Karpas-422 (cell line): Measurements from ENCODE around the gene SMC4. TPM values are rescaled to one million over a fixed set of nuclear protein-coding genes. Genes with fewer than 3 reads are reported as not detected.

Experiments used
- DNase-seq: peaks from one replicate; pipeline ENCODE4 v3.0.0-alpha.2; 2015
- H2AFZ ChIP-seq: fragments of 200-600 bp; sonication (generic); 2 replicates; pipeline ENCODE4 v1.6.1; 2014; ENCODE audit warnings: antibody characterized with exemption, low read length, mixed read lengths
- H3K27ac ChIP-seq: fragments of 200-600 bp; sonication (generic); 2 replicates; pipeline ENCODE4 v1.5.1; 2014; ENCODE audit warnings: mild to moderate bottlenecking, low read length, moderate library complexity
- H3K27me3 ChIP-seq: fragments of 200-600 bp; sonication (generic); 2 replicates; pipeline ENCODE4 v1.6.1; 2014; ENCODE audit warnings: low read length, mixed read lengths
- H3K36me3 ChIP-seq: fragments of 200-600 bp; sonication (generic); 2 replicates; pipeline ENCODE4 v1.6.1; 2014; ENCODE audit warnings: low read length, mixed read lengths; ENCODE audit not compliant: insufficient read depth
- H3K4me1 ChIP-seq: fragments of 200-600 bp; sonication (generic); 2 replicates; pipeline ENCODE4 v1.6.1; 2014; ENCODE audit warnings: mild to moderate bottlenecking, low read length, mixed read lengths
- H3K4me2 ChIP-seq: fragments of 200-600 bp; sonication (generic); 2 replicates; pipeline ENCODE4 v1.6.1; 2014; ENCODE audit warnings: low read length, low read depth, mild to moderate bottlenecking; ENCODE audit not compliant: poor library complexity, severe bottlenecking
- H3K4me3 ChIP-seq: fragments of 200-600 bp; sonication (generic); 2 replicates; pipeline ENCODE4 v1.5.1; 2014; ENCODE audit warnings: mild to moderate bottlenecking, antibody characterized with exemption, low read length, mixed read lengths
- H3K79me2 ChIP-seq: fragments of 200-600 bp; sonication (generic); 2 replicates; pipeline ENCODE4 v1.6.1; 2014; ENCODE audit warnings: mild to moderate bottlenecking, low read length, mixed read lengths
- H3K9ac ChIP-seq: fragments of 200-600 bp; sonication (generic); 2 replicates; pipeline ENCODE4 v1.6.0; 2014; ENCODE audit warnings: low read length
- H3K9me2 ChIP-seq: fragments of 200-600 bp; sonication (generic), shearing (Covaris generic); replicated peaks from 2 replicates; pipeline ENCODE4 v1.6.0; 2014; ENCODE audit warnings: mild to moderate bottlenecking, low read length, moderate library complexity; ENCODE audit not compliant: insufficient read depth
- H3K9me3 ChIP-seq: fragments of 300-700, 200-600 bp; sonication (generic); 2 replicates; pipeline ENCODE4 v1.6.1; 2014; ENCODE audit warnings: low read length, mixed read lengths
- H4K20me1 ChIP-seq: fragments of 200-600 bp; sonication (generic); 2 replicates; pipeline ENCODE4 v1.6.1; 2014; ENCODE audit warnings: mild to moderate bottlenecking, antibody characterized with exemption, low read length, low read depth; ENCODE audit not compliant: insufficient read depth
- total RNA-seq: library from RNA; depleted of rRNA; stranded (reverse); fragments of >200 nt; shearing (Covaris generic); gene quantifications from 2 replicates; pipeline ENCODE4 v1.2.3, GENCODE V29; 2014; ENCODE audit warnings: low replicate concordance

Gene SMC4
- total RNA-seq, 1 experiment from 2014 or later = 173 TPM

DNA sequence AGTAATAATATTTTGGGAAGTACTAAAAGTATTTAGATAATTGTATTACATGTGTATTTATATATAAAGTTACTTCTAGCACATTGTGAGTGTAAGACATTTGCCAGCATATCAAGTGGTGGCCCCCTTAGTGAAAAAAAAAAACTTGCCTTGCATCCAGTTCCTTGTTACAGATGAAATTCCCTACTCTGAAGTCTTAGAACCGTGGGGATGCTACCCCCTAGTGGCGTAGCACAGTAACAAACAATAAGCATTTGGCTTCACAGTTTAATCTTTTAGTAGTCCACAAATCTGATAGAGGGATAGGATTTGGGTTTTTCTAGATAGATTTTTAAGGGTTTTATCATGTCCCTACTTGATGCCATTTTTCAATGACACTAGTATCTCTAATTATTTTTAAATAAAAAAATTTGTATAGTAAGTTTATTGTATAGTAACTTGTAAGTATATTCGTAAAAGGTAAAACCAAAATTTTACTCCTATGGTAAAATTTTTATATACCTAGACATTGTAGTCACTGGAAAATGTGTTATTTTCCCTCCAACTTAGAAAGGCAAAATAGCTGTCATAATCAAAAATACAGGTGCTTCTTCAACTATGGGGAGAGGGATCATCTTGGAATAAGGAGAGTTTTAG is 14.3 kb downstream of the SMC4 start:
- H3K36me3 ChIP-seq = peaks cover 82% of the 10 kb centered on the region
- H3K9me2 ChIP-seq = no peaks in the 10 kb centered on the region
- H3K79me2 ChIP-seq = peaks cover 86% of the 10 kb centered on the region
- H3K4me1 ChIP-seq = no peaks in the 10 kb centered on the region
- H3K27ac ChIP-seq = no peak overlapping the region
- DNase-seq = peak; percentile 83
- no peak overlapping the region for H2AFZ ChIP-seq
- H3K9ac ChIP-seq = no peak overlapping the region
- no peaks in the 10 kb centered on the region for H3K27me3 ChIP-seq
- peaks cover 4% of the 10 kb centered on the region; the same call in 1 of the 2 replicates for H4K20me1 ChIP-seq
- no peak overlapping the region for H3K4me3 ChIP-seq
- H3K4me2 ChIP-seq = no peak overlapping the region
- H3K9me3 ChIP-seq = no peaks in the 10 kb centered on the region

DNA sequence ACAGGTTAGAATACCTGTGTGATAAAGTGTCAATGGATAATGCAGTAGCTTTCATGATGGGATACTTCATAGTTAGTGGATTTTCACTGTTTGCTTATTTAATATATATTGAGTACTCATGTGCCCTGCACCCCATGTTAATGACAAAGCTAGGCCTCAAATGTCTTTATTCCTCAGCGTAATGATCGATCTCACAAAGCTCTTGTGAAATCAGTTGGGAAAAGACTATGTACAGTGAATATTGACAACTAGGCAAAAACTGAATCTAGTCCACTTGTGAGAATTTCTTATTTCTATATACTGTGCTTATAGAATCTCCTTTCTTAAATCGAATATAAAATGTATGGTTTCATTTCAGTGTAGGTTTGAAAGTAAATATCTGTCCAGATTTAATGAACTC is 17.9 kb downstream of the SMC4 start:
- Histone ChIP-seq H3K4me3 (no peak overlapping the region), H3K36me3 (peaks cover 87% of the 10 kb centered on the region), H4K20me1 (peaks cover 4% of the 10 kb centered on the region; the same call in 1 of the 2 replicates), H3K9me2 (no peaks in the 10 kb centered on the region), H3K4me1 (no peaks in the 10 kb centered on the region), H3K27ac (no peak overlapping the region), H3K79me2 (peaks cover 86% of the 10 kb centered on the region), H3K9ac (no peak overlapping the region), H3K4me2 (no peak overlapping the region), H3K27me3 (no peaks in the 10 kb centered on the region), H3K9me3 (no peaks in the 10 kb centered on the region), H2AFZ (no peak overlapping the region)
- no peak for DNase-seq

DNA sequence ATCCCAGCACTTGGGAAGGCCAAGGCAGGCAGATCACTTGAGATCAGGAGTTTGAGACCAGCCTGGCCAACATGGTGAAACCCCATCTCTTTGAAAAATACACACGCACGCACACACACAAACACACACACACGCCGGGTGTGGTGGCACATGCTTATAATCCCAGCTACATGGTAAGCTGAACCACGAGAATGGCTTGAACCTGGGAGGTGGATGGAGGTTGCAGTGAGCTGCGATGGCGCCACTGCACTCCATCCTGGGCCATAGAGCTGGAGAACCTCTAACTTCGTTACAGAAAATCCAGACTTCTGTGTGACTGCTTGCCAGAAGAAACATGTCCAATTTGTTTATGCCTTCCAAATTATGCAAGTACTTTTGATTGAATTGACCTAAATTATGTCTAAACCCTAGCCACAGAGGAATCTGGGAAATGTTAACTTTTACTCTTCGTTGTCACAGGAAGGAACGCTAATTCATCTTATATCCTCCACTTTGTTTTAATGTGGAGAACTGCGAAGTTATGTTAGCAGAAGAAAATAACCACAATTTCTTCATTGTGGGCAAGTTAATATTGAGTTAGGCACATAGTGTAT is 28.5 kb downstream of the SMC4 start:
- H3K4me3 ChIP-seq = no peak overlapping the region
- H3K4me2 ChIP-seq = no peak overlapping the region
- H4K20me1 ChIP-seq = no peaks in the 10 kb centered on the region
- H3K9ac ChIP-seq = no peak overlapping the region
- H3K9me2 ChIP-seq = no peaks in the 10 kb centered on the region
- H3K79me2 ChIP-seq = peaks cover 82% of the 10 kb centered on the region
- H3K36me3 ChIP-seq = peaks cover 87% of the 10 kb centered on the region
- DNase-seq = no peak
- H2AFZ ChIP-seq = no peak overlapping the region
- H3K9me3 ChIP-seq = no peaks in the 10 kb centered on the region
- H3K4me1 ChIP-seq = no peaks in the 10 kb centered on the region
- no peak overlapping the region for H3K27ac ChIP-seq
- H3K27me3 ChIP-seq = no peaks in the 10 kb centered on the region

DNA sequence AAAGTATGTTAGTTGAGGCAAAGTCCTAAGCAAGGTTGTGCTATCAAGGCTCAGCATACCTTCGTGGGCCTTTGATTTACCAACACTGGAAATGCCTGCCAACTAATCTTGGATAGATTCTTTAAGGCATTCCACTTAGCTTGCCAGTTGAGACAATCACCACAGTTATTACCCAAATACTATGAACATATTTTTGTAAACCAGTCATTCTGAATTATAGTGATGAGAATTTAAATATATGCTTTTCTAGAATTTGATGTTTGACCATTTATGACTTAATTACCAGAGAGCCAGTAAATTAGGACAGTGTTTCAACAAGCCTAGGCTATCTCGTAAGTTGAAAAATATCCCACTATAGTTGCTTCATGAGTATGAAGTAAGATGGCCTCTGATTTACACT is 34.6 kb downstream of the SMC4 start:
- H3K4me1 ChIP-seq = no peaks in the 10 kb centered on the region
- DNase-seq = no peak
- no peak overlapping the region for H3K9ac ChIP-seq
- no peaks in the 10 kb centered on the region for H3K9me3 ChIP-seq
- no peaks in the 10 kb centered on the region for H3K27me3 ChIP-seq
- peaks cover 81% of the 10 kb centered on the region for H3K36me3 ChIP-seq
- H3K79me2 ChIP-seq = peaks cover 78% of the 10 kb centered on the region
- H3K4me2 ChIP-seq = no peak overlapping the region
- no peaks in the 10 kb centered on the region for H4K20me1 ChIP-seq
- no peak overlapping the region for H3K4me3 ChIP-seq
- no peak overlapping the region for H3K27ac ChIP-seq
- no peaks in the 10 kb centered on the region for H3K9me2 ChIP-seq
- H2AFZ ChIP-seq = no peak overlapping the region

DNA sequence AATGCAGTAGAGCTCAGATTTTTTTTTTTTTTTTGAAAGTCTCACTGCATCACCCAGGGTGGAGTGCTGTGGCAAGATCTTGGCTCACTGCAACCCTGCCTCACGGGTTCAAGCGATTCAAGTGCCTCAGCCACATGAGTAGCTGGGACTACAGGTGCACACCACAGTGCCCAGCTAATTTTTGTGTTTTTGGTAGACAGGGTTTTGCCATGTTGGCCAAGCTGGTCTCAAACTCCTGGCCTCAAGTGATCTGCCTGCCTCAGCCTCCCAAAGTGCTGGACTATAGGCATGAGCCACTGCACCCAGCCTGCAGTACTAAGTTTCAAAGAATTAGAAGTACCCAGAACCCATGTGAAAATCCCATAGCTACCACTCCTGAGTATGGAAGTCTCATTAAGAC is 35.6 kb downstream of the SMC4 start:
- Histone ChIP-seq H2AFZ (no peak overlapping the region), H3K4me3 (no peak overlapping the region), H3K9me3 (no peaks in the 10 kb centered on the region), H3K9me2 (no peaks in the 10 kb centered on the region), H3K36me3 (peaks cover 83% of the 10 kb centered on the region), H3K4me1 (no peaks in the 10 kb centered on the region), H3K9ac (no peak overlapping the region), H3K27me3 (no peaks in the 10 kb centered on the region), H3K79me2 (peaks cover 85% of the 10 kb centered on the region), H3K4me2 (no peak overlapping the region), H4K20me1 (no peaks in the 10 kb centered on the region), H3K27ac (no peak overlapping the region)
- DNase-seq = no peak

DNA sequence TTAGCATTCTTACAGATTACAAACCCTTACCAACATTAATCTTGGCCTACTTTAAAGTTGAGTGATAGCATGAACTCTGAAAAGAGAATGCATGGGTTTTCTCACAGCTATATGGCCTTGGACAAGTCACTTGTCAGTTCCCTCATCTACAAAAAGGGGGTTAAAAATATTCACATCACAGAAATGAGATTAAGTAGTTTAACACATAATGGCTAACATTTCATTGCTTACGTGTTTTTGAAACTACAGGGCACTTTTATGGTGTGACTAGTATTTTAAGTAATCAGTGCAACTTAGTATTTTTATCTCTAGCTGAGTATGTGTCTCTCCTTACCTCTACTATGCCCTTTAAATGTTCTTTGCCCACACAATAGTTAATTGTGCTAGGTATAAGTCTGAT is 36.3 kb downstream of the SMC4 start:
- H3K9me2 ChIP-seq = no peaks in the 10 kb centered on the region
- no peaks in the 10 kb centered on the region for H4K20me1 ChIP-seq
- no peaks in the 10 kb centered on the region for H3K9me3 ChIP-seq
- no peaks in the 10 kb centered on the region for H3K4me1 ChIP-seq
- DNase-seq = no peak
- no peaks in the 10 kb centered on the region for H3K27me3 ChIP-seq
- H3K4me2 ChIP-seq = no peak overlapping the region
- no peak overlapping the region for H2AFZ ChIP-seq
- H3K36me3 ChIP-seq = peaks cover 78% of the 10 kb centered on the region
- H3K9ac ChIP-seq = no peak overlapping the region
- H3K79me2 ChIP-seq = peaks cover 87% of the 10 kb centered on the region
- H3K27ac ChIP-seq = no peak overlapping the region; the same call in 1 of the 2 replicates
- H3K4me3 ChIP-seq = no peak overlapping the region

DNA sequence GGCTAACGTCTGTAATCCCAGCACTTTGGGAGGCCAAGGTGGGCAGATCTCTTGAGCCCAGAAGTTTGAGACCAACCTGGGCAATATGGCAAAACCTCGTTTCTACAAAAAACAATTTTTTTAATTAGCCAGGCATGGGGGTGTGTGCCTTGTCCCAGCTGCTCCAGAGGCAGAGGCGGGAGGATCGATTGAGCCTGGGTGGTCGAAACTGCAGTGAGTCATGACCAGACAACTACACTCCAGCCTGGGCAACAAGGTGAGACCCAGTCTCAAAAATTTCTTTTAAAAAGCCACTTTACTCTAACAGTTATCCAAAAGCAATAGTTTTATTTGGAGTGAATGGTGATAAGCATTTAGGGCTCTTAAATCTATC is 37.6 kb downstream of the SMC4 start:
- H3K36me3 ChIP-seq = peaks cover 66% of the 10 kb centered on the region
- H2AFZ ChIP-seq = no peak overlapping the region
- no peak overlapping the region for H3K4me3 ChIP-seq
- H3K9ac ChIP-seq = no peak overlapping the region
- peaks cover 86% of the 10 kb centered on the region for H3K79me2 ChIP-seq
- H3K27me3 ChIP-seq = no peaks in the 10 kb centered on the region
- no peak overlapping the region for H3K4me2 ChIP-seq
- no peaks in the 10 kb centered on the region for H3K9me2 ChIP-seq
- H3K9me3 ChIP-seq = no peaks in the 10 kb centered on the region
- no peaks in the 10 kb centered on the region for H3K4me1 ChIP-seq
- H3K27ac ChIP-seq = no peak overlapping the region
- no peaks in the 10 kb centered on the region for H4K20me1 ChIP-seq
- no peak for DNase-seq

DNA sequence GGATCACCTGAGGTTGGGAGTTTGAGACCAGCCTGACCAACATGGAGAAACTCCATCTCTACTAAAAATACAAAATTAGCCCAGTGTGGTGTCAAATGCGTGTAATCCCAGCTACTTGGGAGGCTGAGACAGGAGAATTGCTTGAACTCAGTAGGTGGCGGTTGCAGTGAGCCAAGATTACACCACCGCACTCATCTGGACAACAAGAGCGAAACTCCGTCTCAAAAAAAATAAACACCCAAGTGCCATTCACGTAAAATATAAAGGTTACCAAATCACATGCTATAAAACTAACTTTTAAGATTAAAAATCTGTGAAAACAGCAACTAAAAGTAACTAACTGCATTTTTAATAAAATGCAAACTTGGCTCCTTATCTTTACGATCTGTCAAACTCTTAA is 41.2 kb downstream of the SMC4 start:
- Histone ChIP-seq H3K4me2 (no peak overlapping the region), H3K27me3 (no peaks in the 10 kb centered on the region), H3K27ac (no peak overlapping the region), H2AFZ (no peak overlapping the region), H3K79me2 (peaks cover 79% of the 10 kb centered on the region), H3K9me3 (no peaks in the 10 kb centered on the region), H3K9me2 (no peaks in the 10 kb centered on the region), H3K4me1 (no peaks in the 10 kb centered on the region), H3K9ac (no peak overlapping the region), H3K4me3 (no peak overlapping the region), H3K36me3 (peaks cover 37% of the 10 kb centered on the region), H4K20me1 (no peaks in the 10 kb centered on the region)
- no peak for DNase-seq
